Caco-2 (cell line): ENCODE data around the gene OLFML2A. TPM values are rescaled to one million over a fixed set of nuclear protein-coding genes. Genes with fewer than 3 reads are reported as not detected.

Experiments
- BruUV-seq: library from RNA; stranded (reverse); fragments of 400-500 nt; replicated peaks from 2 replicates; lab custom pipeline; 2021; lab: Mats Ljungman, UMichigan
- CTCF ChIA-PET: fragments of 300-600 bp; sonication (Branson Sonifier 250); formaldehyde crosslinking; loops from one replicate; lab custom pipeline; 2022; ENCODE audit warnings: antibody characterized with exemption; lab: Charles Lee
- POLR2A ChIA-PET: fragments of 300-600 bp; sonication (Branson Sonifier 250); formaldehyde crosslinking; loops from one replicate; lab custom pipeline; 2022; ENCODE audit warnings: antibody characterized with exemption; lab: Charles Lee
- DNase-seq, 2 experiments: peaks; one replicate each; pipeline versions ENCODE4 v3.0.0 to v3.0.0-alpha.2; 2020 to 2022
- H3K27me3 ChIP-seq: replicated peaks from 2 replicates; pipeline ENCODE4 v1.6.0; 2011; ENCODE audit warnings: low read length; ENCODE audit not compliant: control insufficient read depth, insufficient read depth
- H3K36me3 ChIP-seq: 2 replicates; pipeline ENCODE4 v1.5.1; 2011; ENCODE audit warnings: low read length; ENCODE audit not compliant: control insufficient read depth, insufficient read depth
- H3K4me1 ChIP-seq: fragments of 250-450 bp; sonication (Bioruptor Pico); 2 replicates; pipeline ENCODE4 v1.5.1; 2020; ENCODE audit warnings: mild to moderate bottlenecking
- H3K4me3 ChIP-seq: 2 replicates; pipeline ENCODE4 v1.5.1; 2011; ENCODE audit warnings: low read depth, mild to moderate bottlenecking, control low read depth, low read length
- H3K9me3 ChIP-seq: fragments of 250-450 bp; sonication (Bioruptor Pico); 2 replicates; pipeline ENCODE4 v1.5.1; 2020; ENCODE audit warnings: mild to moderate bottlenecking, moderate library complexity
- H3K27ac Mint-ChIP-seq: one replicate; pipeline ENCODE4 v1.8.0; 2022; ENCODE audit warnings: mixed read lengths; ENCODE audit not compliant: unreplicated experiment
- H3K27me3 Mint-ChIP-seq: one replicate; pipeline ENCODE4 v1.8.0; 2022; ENCODE audit warnings: mixed read lengths; ENCODE audit not compliant: insufficient read depth, unreplicated experiment
- H3K36me3 Mint-ChIP-seq: one replicate; pipeline ENCODE4 v1.8.0; 2022; ENCODE audit warnings: mild to moderate bottlenecking, mixed read lengths; ENCODE audit not compliant: insufficient read depth, unreplicated experiment
- H3K4me1 Mint-ChIP-seq: one replicate; pipeline ENCODE4 v1.8.0; 2022; ENCODE audit warnings: low read depth, mixed read lengths; ENCODE audit not compliant: unreplicated experiment
- H3K4me3 Mint-ChIP-seq: one replicate; pipeline ENCODE4 v1.8.0; 2022; ENCODE audit warnings: mild to moderate bottlenecking, moderate library complexity, mixed read lengths; ENCODE audit not compliant: unreplicated experiment
- H3K9me3 Mint-ChIP-seq: one replicate; pipeline ENCODE4 v1.8.0; 2022; ENCODE audit warnings: mixed read lengths; ENCODE audit not compliant: unreplicated experiment
- intact Hi-C: fragments of 100-400 bp; cut with micrococcal nuclease; formaldehyde crosslinking; loops from one replicate; pipeline ENCODE4 v1.10.0; 2022; ENCODE audit not compliant: unreplicated experiment
- total RNA-seq: library from RNA; stranded (reverse); gene quantifications from 2 replicates; pipeline ENCODE4 v1.2.3, GENCODE V29; 2022
- TF ChIP-seq, protein P1 (sequence below), 2 experiments: fragments of 200-600 bp in 1 of 2; IDR thresholded peaks; 1 replicate in 1 of 2; 2 replicates in 1 of 2; pipeline versions ENCODE4 v1.5.1 to v1.8.0; 2011 to 2022; ENCODE audit warnings: antibody characterized with exemption in 1 of 2, control low read depth in 1 of 2, inconsistent platforms in 1 of 2, low read depth in 1 of 2, low read length in 1 of 2, mild to moderate bottlenecking in 1 of 2, moderate library complexity in 1 of 2; ENCODE audit not compliant: insufficient read depth in 1 of 2, severe bottlenecking in 1 of 2, unreplicated experiment in 1 of 2

The OLFML2A gene
- total RNA-seq, 1 experiment from 2014 or later, result 1.1 TPM

DNA sequence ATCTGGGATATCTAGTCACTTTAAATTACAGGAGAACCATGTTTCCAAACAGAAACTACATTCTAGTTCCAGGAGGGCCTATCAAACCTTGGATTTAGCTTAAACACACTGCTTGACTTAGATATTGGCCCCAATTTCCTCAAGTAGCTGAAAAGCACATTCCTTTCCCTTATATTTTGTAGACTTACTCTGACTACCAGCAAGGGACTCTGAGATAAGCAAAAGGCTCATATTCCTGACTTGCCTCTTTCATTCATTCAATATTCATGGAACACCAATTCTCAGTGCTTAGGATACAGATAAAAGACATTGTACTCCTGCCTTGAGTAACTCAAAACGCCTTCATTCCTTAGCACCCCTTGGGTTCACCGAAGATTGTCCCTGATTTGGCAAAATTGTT is 17.6 kb upstream of the OLFML2A start:
- TF ChIP-seq, protein P1, sequence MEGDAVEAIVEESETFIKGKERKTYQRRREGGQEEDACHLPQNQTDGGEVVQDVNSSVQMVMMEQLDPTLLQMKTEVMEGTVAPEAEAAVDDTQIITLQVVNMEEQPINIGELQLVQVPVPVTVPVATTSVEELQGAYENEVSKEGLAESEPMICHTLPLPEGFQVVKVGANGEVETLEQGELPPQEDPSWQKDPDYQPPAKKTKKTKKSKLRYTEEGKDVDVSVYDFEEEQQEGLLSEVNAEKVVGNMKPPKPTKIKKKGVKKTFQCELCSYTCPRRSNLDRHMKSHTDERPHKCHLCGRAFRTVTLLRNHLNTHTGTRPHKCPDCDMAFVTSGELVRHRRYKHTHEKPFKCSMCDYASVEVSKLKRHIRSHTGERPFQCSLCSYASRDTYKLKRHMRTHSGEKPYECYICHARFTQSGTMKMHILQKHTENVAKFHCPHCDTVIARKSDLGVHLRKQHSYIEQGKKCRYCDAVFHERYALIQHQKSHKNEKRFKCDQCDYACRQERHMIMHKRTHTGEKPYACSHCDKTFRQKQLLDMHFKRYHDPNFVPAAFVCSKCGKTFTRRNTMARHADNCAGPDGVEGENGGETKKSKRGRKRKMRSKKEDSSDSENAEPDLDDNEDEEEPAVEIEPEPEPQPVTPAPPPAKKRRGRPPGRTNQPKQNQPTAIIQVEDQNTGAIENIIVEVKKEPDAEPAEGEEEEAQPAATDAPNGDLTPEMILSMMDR (IDR thresholded peaks at IDR 0.05; ENCODE audit: insufficient read depth in 1 of 2, low read depth in 1 of 2, low read length in 1 of 2, severe bottlenecking in 1 of 2, unreplicated experiment in 1 of 2), result no peak
- Mint-ChIP-seq H3K27ac (no peak overlapping the region), H3K4me1 (peaks cover 30% of the 10 kb centered on the region), H3K27me3 (no peaks in the 10 kb centered on the region), H3K9me3 (no peaks in the 10 kb centered on the region), H3K4me3 (no peak overlapping the region), H3K36me3 (no peaks in the 10 kb centered on the region)
- POLR2A ChIA-PET, result no interaction called here
- CTCF ChIA-PET, result no interaction called here
- DNase-seq, result no peak
- Histone ChIP-seq H3K27me3 (no peaks in the 10 kb centered on the region), H3K9me3 (no peaks in the 10 kb centered on the region), H3K4me3 (no peak overlapping the region), H3K36me3 (no peaks in the 10 kb centered on the region), H3K4me1 (peaks cover 14% of the 10 kb centered on the region; the same call in 1 of the 2 replicates)
- BruUV-seq, result no TSS peak
- intact Hi-C loops, result no loop called here

DNA sequence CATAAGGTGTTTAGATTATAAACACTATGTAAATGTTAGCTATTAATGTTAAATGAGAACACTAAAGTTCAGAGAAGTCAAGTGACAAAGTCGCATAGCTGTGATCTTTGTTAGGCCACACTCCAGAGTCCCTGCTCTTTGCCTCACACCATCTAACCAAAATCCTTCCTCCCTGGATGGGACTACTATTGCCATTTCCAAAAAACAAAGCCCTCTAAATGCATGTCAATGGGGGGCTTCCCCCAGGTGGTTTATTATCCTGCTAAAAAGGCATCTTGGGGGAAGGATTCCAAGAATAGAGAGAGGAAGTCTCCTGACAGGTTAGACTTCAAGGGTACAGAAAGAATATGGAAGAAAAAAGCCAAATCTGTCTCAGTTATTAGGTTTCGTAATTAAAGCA is 16.2 kb upstream of the OLFML2A start:
- Mint-ChIP-seq H3K36me3 (no peaks in the 10 kb centered on the region), H3K9me3 (no peaks in the 10 kb centered on the region), H3K4me1 (peaks cover 24% of the 10 kb centered on the region), H3K4me3 (no peak overlapping the region), H3K27ac (no peak overlapping the region), H3K27me3 (no peaks in the 10 kb centered on the region)
- H3K9me3 ChIP-seq, result no peaks in the 10 kb centered on the region
- TF ChIP-seq, protein P1 (IDR thresholded peaks at IDR 0.05; ENCODE audit: insufficient read depth in 1 of 2, low read depth in 1 of 2, low read length in 1 of 2, severe bottlenecking in 1 of 2, unreplicated experiment in 1 of 2), result no peak
- POLR2A ChIA-PET, result no interaction called here
- CTCF ChIA-PET, result no interaction called here
- intact Hi-C loops, result no loop called here
- DNase-seq, result no peak
- peaks cover 14% of the 10 kb centered on the region; the same call in 1 of the 2 replicates for H3K4me1 ChIP-seq
- no peak overlapping the region for H3K4me3 ChIP-seq
- H3K27me3 ChIP-seq, result no peaks in the 10 kb centered on the region
- no peaks in the 10 kb centered on the region for H3K36me3 ChIP-seq
- BruUV-seq, result no TSS peak

DNA sequence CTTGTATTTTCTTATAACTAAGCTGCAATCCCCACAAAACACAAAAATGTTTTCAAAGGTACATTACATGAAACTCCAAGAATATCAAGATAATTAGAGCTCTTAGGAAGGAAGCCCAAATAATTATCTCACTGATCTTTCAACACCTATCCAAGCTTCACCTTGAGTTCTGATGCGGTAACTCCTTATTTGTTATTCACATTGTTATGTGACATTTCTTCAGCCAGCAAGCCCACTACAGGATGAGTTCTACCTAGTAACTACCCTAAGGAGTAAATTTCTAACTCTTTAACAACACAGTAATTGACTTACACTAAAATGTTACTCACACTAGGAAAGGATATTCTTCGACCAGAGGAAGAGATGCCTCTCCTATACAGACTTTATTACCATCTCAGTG is 15.7 kb upstream of the OLFML2A start:
- CTCF ChIA-PET, result no interaction called here

More for the DNA sequence above, 15.7 kb upstream of the OLFML2A start:
- POLR2A ChIA-PET, result no interaction called here
- no peak for DNase-seq
- H3K27me3 ChIP-seq, result no peaks in the 10 kb centered on the region
- H3K27ac Mint-ChIP-seq, result no peak overlapping the region
- peaks cover 24% of the 10 kb centered on the region for H3K4me1 Mint-ChIP-seq
- no peaks in the 10 kb centered on the region for H3K9me3 ChIP-seq
- H3K27me3 Mint-ChIP-seq, result no peaks in the 10 kb centered on the region
- BruUV-seq, result no TSS peak
- H3K9me3 Mint-ChIP-seq, result no peaks in the 10 kb centered on the region
- H3K4me3 Mint-ChIP-seq, result no peak overlapping the region
- intact Hi-C loops, result no loop called here
- H3K36me3 ChIP-seq, result no peaks in the 10 kb centered on the region
- TF ChIP-seq, protein P1 (IDR thresholded peaks at IDR 0.05; ENCODE audit: insufficient read depth in 1 of 2, low read depth in 1 of 2, low read length in 1 of 2, severe bottlenecking in 1 of 2, unreplicated experiment in 1 of 2), result no peak
- H3K4me3 ChIP-seq, result no peak overlapping the region
- H3K36me3 Mint-ChIP-seq, result no peaks in the 10 kb centered on the region
- peaks cover 14% of the 10 kb centered on the region; the same call in 1 of the 2 replicates for H3K4me1 ChIP-seq
